Pancreas (tissue), 10 donors: Measurements from ENCODE around the gene B3GAT1. TPM values are rescaled to one million over a fixed set of nuclear protein-coding genes. Genes with fewer than 3 reads are reported as not detected.

Experiments
- ATAC-seq, 4 donors: fragments of 200-7000 bp; cut with Tn5 transposase; one replicate each; pipeline versions ENCODE4 v1.8.0 to v1.9.1; 2020; ENCODE audit warnings: mild to moderate bottlenecking in 4 of 4, moderate library complexity in 4 of 4
- DNase-seq, 6 donors: peaks; one replicate each; pipeline ENCODE4 v3.0.0-alpha.2; 2020
- FAIRE-seq: peaks from 2 replicates; lab custom pipeline; 2012; peaks lifted over from hg19 to GRCh38; lab: Jason Lieb, UNC
- H3K27ac ChIP-seq, 4 donors: fragments of 200-600 bp; sonication (generic); 1 replicate in 3 of 4; 2 replicates in 1 of 4; pipeline versions ENCODE4 v1.5.0 to v1.8.0; 2020
- H3K27me3 ChIP-seq, 4 donors: fragments of 200-600 bp; one replicate each; pipeline ENCODE4 v1.8.0; 2021
- H3K36me3 ChIP-seq, 3 donors: fragments of 200-600 bp; sonication (generic) in 1 of 3; one replicate each; pipeline versions ENCODE4 v1.5.0 to v1.8.0; 2020 to 2021
- H3K4me1 ChIP-seq, 3 donors: fragments of 200-600 bp; one replicate each; pipeline ENCODE4 v1.8.0; 2021
- H3K4me3 ChIP-seq, 4 donors: fragments of 200-600 bp; sonication (generic) in 2 of 4; one replicate each; pipeline versions ENCODE4 v1.5.0 to v1.8.0; 2020 to 2021
- H3K9me3 ChIP-seq, 4 donors: fragments of 200-600 bp; one replicate each; pipeline ENCODE4 v1.8.0; 2021
- CTCF ChIP-seq, 4 donors: fragments of 200-600 bp; sonication (generic) in 3 of 4; IDR thresholded peaks; one replicate each; pipeline versions ENCODE4 v1.5.0 to v1.8.0; 2021; ENCODE audit warnings: antibody characterized with exemption in 4 of 4
- WGBS, 2 donors: extraction: QIAGEN DNeasy Blood & Tissue Kit; methylation state at CpG; one replicate each; pipeline ENCODE4 v1.1.7; 2013; 5-methylcytosine and 5-hydroxymethylcytosine counted together
- intact Hi-C, 3 donors: fragments of 100-400 bp; cut with DNase I; formaldehyde crosslinking; loops; one replicate each; pipeline versions ENCODE4 v1.11.1 to v1.14.2; 2022
- polyA plus RNA-seq, 2 donors: library from polyadenylated mRNA; stranded (reverse); fragments of 200-250 nt; gene quantifications; one replicate each; pipeline ENCODE4 v1.2.3, GENCODE V29; 2013
- total RNA-seq, 6 donors: library from RNA; stranded (reverse); fragmentation: NEBNext Ultra II Directional in 4 of 6; extraction: Animal tissue kit (Norgen Biotek cat#: 25700) in 4 of 6; gene quantifications; one replicate each; pipeline versions ENCODE4 v1.2.1 to v1.2.4, GENCODE V29; 2021 to 2023
- donor health status: healthy with polysubstance abuse.
- donor health status: DM: no; HTN: no; CAD: no; lungs with moderate emphysema.
- donor health status: DM: no; HTN: no; CAD: no.
- donor health status: control.
- donor health status: control.
- donor health status: Bipolar disorder and iron deficiency.
- donor health status: DM: yes; HTN: yes; CAD: no.
- donor health status: DM: no; HTN: no; CAD: no.
- donor health status: DM: no; HTN: no; CAD: no.
- donor health status: DM: yes; HTN: yes; CAD: no.

Gene B3GAT1
- total and polyA plus RNA-seq, 8 donors = 0.08 to 1.3 (median 0.20) TPM

GRCh38 chr11:134332782-134333181 is 79.3 kb downstream of the B3GAT1 start:
- DNase-seq = no peak
- ATAC-seq = no peak
- Histone ChIP-seq H3K9me3 (no peaks in the 10 kb centered on the region), H3K36me3 (no peaks in the 10 kb centered on the region), H3K4me1 (no peaks in the 10 kb centered on the region), H3K27me3 (no peaks in the 10 kb centered on the region), H3K4me3 (peak overlapping the region in 2 of 4 donors; percentile 56 to 69), H3K27ac (no peak overlapping the region)
- intact Hi-C loops = no loop called here
- TF ChIP-seq CTCF (IDR thresholded peaks at IDR 0.05) = no peak
- FAIRE-seq = no peak
- 87 to 94% methylated on average over 7 of the region's 7 CpGs for WGBS, 2 donors

- Histone ChIP-seq H3K27me3 (no peaks in the 10 kb centered on the region), H3K4me3 (peak overlapping the region; percentile 40 to 69 (median 54)), H3K27ac (no peak overlapping the region), H3K9me3 (no peaks in the 10 kb centered on the region), H3K36me3 (no peaks in the 10 kb centered on the region), H3K4me1 (no peaks in the 10 kb centered on the region)
- peak; percentile 51 to 70 (median 59) for ATAC-seq
- TF ChIP-seq CTCF (IDR thresholded peaks at IDR 0.05) = no peak
- peak in 5 of 6 donors; percentile 13 to 74 (median 41) for DNase-seq
- intact Hi-C loops = no loop called here
- FAIRE-seq = no peak
- 1% methylated on average over 39 to 40 of the region's 40 CpGs for WGBS, 2 donors
Observed at GRCh38 chr11:134332189-134332631, 79.8 kb downstream of the B3GAT1 start.

DNA sequence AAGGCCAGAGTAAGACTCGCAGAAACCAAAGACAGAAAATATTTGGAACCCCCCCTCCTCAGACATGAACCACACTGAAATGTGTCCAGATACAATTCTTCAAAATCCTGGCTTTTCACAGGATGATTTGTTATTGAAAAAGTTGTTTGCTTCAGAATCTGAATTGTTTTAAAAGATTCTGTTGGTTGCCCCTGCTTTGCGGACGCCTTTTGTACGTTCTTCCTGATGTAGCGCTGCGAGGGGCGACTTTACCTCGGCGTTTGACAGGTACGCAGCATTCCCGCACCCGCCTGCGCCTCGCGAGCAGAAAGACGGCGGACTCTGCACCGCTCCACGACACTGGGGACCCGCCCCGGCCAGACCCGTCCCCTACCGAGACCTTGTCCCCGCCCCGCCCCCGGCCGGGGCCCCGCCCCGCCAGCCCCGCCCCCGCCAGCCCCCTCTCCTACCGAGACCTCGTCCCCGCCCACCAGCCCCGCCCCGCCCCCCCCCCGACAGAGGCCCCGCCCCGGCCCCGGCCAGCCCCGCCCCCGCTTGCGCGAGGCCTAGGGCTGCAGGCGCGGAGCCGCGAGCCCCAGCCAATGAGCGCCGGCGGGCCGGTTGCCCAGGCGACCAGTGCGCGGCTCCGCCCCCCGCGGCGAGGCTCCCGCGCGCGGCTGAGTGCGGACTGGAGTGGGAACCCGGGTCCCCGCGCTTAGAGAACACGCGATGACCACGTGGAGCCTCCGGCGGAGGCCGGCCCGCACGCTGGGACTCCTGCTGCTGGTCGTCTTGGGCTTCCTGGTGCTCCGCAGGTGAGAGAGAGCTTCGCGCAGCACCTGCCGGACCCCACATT is 80.5 kb downstream of the B3GAT1 start, which contains the start of gene GLB1L2:
Gene GLB1L2, plus strand, starts transcription at position 635 of the 835 bp plus-strand sequence. Its CDS starts 74 bp downstream, at position 709.
- Histone ChIP-seq H3K27ac (no peak within 1 kb of the TSS), H3K4me3 (peak within 1 kb of the TSS; percentile 40 to 69 (median 54)), H3K36me3 (no peaks in the 10 kb centered on the region), H3K4me1 (no peaks in the 10 kb centered on the region), H3K9me3 (no peaks in the 10 kb centered on the region), H3K27me3 (no peaks in the 10 kb centered on the region)
- WGBS, 2 donors = 1% methylated on average over 31 to 75 of the region's 80 CpGs
- TF ChIP-seq CTCF (IDR thresholded peaks at IDR 0.05) = no peak
- intact Hi-C loops = no loop called here
- ATAC-seq (peak; percentile 92 to 97 (median 96)), DNase-seq (peak; percentile 73 to 94 (median 86)), FAIRE-seq (no peak)

DNA sequence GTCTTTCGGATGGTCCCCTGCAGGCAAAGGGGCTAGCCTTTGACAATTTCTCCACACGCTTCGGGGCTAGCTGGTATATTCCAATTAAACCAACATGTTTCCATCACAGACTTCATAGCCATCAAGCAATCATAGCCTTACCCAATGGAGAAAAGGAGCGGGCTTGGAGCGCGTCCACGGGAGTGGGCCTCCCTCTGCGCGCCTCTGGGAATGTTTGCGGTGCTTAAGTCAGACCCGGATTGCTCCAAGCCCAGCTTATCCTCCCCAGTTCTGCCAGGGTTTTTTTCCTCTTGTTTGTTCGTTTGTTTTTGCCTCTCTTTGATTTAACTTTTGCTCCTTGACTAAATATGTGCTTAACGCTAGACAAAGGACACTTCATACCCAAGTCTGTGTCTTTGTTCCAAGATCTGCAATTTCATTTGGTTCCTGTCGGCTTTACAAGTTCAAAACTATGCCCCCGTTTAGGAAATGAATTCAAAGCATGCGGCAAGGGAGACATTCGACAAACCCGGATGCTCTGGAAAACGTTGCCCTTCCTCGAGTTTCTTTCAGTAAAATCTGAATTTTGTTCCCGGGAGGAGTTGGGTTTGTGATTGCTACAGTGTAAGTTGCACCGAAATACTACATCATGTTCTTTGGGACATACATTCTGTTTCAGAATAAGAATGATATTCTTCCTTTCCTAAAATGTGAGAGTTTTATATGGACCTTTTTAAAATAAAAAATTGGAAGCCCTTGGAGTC is 81.3 kb downstream of the B3GAT1 start:
- FAIRE-seq = no peak
- no peak overlapping the region for H3K27ac ChIP-seq
- WGBS, 2 donors = 33 to 34% methylated on average over 22 of the region's 22 CpGs
- peak overlapping the region in 2 of 4 donors; percentile 30 to 40 for H3K4me3 ChIP-seq
- no peaks in the 10 kb centered on the region for H3K27me3 ChIP-seq
- H3K4me1 ChIP-seq = no peaks in the 10 kb centered on the region
- no peak for TF ChIP-seq CTCF (IDR thresholded peaks at IDR 0.05)
- no peaks in the 10 kb centered on the region for H3K36me3 ChIP-seq
- H3K9me3 ChIP-seq = no peaks in the 10 kb centered on the region
- no peak for DNase-seq
- intact Hi-C loops = no loop called here
- ATAC-seq = no peak

Other genes with a start within 250 kb of the B3GAT1 start
- 1 to 10 TPM; 5.0 to 9.5 (median 6.9) TPM for gene NCAPD3, start 188.3 kb downstream of the B3GAT1 start, total RNA-seq
- gene NCAPD3, start 188.3 kb downstream of the B3GAT1 start, polyA plus RNA-seq = 1 to 10 TPM; 4.5 to 5.2 TPM
- 10 to 100 TPM; 21.6 to 30.1 (median 26.5) TPM for gene VPS26B, start 187.6 kb downstream of the B3GAT1 start, total RNA-seq
- 10 to 100 TPM; 18.1 to 30.3 TPM for gene VPS26B, start 187.6 kb downstream of the B3GAT1 start, polyA plus RNA-seq
- gene THYN1, start 158.9 kb downstream of the B3GAT1 start, total RNA-seq = 10 to 100 TPM; 10.3 to 21.8 (median 14.6) TPM
- gene THYN1, start 158.9 kb downstream of the B3GAT1 start, polyA plus RNA-seq = 10 to 100 TPM; 26.3 to 50.0 TPM
- 10 to 100 TPM; 15.9 to 22.2 (median 16.4) TPM for gene ACAD8, start 158.7 kb downstream of the B3GAT1 start, total RNA-seq
- 10 to 100 TPM; 32.7 to 38.5 TPM for gene ACAD8, start 158.7 kb downstream of the B3GAT1 start, polyA plus RNA-seq
- under 1 TPM in 2 of 6 donors, not detected in 4; 0.12 to 0.13 TPM for gene GLB1L3, start 135.9 kb downstream of the B3GAT1 start, total RNA-seq
- under 1 TPM; 0.15 to 0.38 TPM for gene GLB1L3, start 135.9 kb downstream of the B3GAT1 start, polyA plus RNA-seq
- 1 to 10 TPM; 4.2 to 8.5 (median 6.4) TPM for gene GLB1L2, start 80.3 kb downstream of the B3GAT1 start, total RNA-seq
- 10 to 100 TPM in 1 of 2 donors, 1 to 10 TPM in 1; 6.9 to 10.1 TPM for gene GLB1L2, start 80.3 kb downstream of the B3GAT1 start, polyA plus RNA-seq